GM12892 (cell line): Measurements from ENCODE around the gene KCNJ13.
A peak's percentile ranks its signal among the peaks of the same experiment; 100 is the strongest.

Experiments used
- DNase-seq: peaks from one replicate; pipeline ENCODE4 v3.0.0; 2011; ENCODE audit not compliant: insufficient read length
- FAIRE-seq: peaks from 2 replicates; lab custom pipeline; 2011; peaks lifted over from hg19 to GRCh38; lab: Jason Lieb, UNC
- POLR2A ChIP-seq: IDR thresholded peaks from 2 replicates; pipeline ENCODE4 v1.6.1; 2011; ENCODE audit warnings: low read depth, low read length, control low read depth
- POLR2AphosphoS5 ChIP-seq: IDR thresholded peaks from 2 replicates; pipeline ENCODE4 v1.6.1; 2011; ENCODE audit warnings: low read depth, low read length, control low read depth
- TAF1 ChIP-seq: IDR thresholded peaks from 2 replicates; pipeline ENCODE4 v1.6.1; 2011; ENCODE audit warnings: low read depth, mild to moderate bottlenecking, control low read depth, low read length, borderline replicate concordance

The KCNJ13 gene

DNA sequence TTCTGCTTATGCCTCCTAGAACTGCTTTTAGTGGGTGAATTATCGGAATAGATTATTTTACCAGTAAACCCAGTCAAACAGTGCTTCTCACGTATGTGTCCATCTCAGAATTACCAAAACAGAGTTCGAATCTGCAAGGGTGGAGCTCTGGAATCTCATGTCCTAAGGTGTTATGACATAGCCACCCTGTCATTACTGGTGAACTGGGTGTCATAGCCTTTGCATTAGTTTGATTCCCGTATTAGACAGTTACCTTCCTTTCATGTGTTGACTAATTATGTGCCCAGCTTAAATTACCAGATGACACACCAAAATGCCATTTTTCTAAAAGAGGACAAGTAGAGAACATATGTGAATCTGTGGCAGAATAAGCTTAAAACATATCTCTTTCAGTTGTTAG, 15.2 kb upstream of the KCNJ13 start:
- TF ChIP-seq TAF1 (no peak), POLR2A (no peak)
- FAIRE-seq, result no peak
- no peak for DNase-seq

GRCh38 chr2:232789082-232789481, 12.7 kb upstream of the KCNJ13 start:
- FAIRE-seq (no peak), DNase-seq (no peak)
- no peak for TF ChIP-seq TAF1
- no peak for TF ChIP-seq POLR2A
- TF ChIP-seq POLR2AphosphoS5, result no peak

- no peak for FAIRE-seq
- DNase-seq, result no peak
- no peak for TF ChIP-seq POLR2A
- no peak for TF ChIP-seq POLR2AphosphoS5
- no peak for TF ChIP-seq TAF1
Observed at GRCh38 chr2:232787806-232788205, 11.4 kb upstream of the KCNJ13 start.

GRCh38 chr2:232783278-232783677, 6.9 kb upstream of the KCNJ13 start:
- no peak for TF ChIP-seq TAF1
- TF ChIP-seq POLR2A, result no peak
- TF ChIP-seq POLR2AphosphoS5, result no peak
- FAIRE-seq, result no peak
- DNase-seq, result no peak

GRCh38 chr2:232781765-232782164, 5.4 kb upstream of the KCNJ13 start:
- no peak for TF ChIP-seq POLR2AphosphoS5
- TF ChIP-seq POLR2A, result no peak
- TF ChIP-seq TAF1, result no peak
- DNase-seq, result no peak
- FAIRE-seq, result peak; percentile 87

DNA sequence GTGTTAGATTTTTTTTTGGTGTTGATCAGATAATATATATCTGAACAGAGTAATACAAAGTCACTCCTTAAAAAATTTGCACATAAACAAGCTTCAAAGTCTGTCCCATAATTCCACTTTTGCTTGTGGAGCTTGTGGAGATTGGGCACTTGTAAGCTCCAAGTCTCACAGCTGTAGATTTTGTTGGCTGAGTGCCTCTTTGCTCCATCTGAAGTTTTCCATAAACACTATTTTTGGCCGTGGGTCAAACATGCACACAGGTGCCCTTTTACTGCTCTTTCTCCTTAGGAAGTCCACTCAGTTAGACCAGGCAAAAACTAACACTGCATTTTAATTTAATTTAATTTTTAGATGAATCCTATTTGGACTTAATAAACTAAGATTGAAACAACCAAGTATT, 3.6 kb upstream of the KCNJ13 start:
- FAIRE-seq, result no peak
- TF ChIP-seq POLR2AphosphoS5 (no peak), POLR2A (no peak), TAF1 (no peak)
- DNase-seq, result no peak

DNA sequence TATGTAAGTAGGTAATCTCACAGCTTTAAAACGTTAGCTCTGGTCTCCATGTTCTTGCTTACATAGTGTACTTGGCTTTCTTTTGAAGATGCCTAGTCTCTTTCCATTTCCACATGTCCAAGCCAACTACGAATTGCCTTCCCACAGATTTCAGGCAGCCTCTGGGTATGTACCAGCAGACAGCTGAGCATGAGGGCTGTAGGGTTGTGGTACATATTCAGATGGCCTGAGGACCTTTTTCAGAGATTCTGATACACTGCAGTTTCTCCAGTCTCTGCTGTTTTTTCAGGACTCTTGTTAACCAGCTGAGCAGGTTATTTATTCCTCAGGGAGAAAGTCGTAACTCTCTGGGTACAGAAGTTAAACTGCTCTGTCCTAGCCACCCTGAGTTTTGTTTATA, 3.1 kb upstream of the KCNJ13 start:
- DNase-seq (no peak), FAIRE-seq (no peak)
- TF ChIP-seq POLR2A, result no peak
- no peak for TF ChIP-seq TAF1
- no peak for TF ChIP-seq POLR2AphosphoS5

GRCh38 chr2:232777276-232777675, 911 bp upstream of the KCNJ13 start:
- FAIRE-seq, result no peak
- DNase-seq, result no peak
- TF ChIP-seq POLR2AphosphoS5 (no peak), TAF1 (no peak), POLR2A (no peak)

- FAIRE-seq, result no peak
- TF ChIP-seq POLR2AphosphoS5, result no peak
- no peak for TF ChIP-seq TAF1
- DNase-seq, result no peak
Observed at GRCh38 chr2:232773815-232774214, 2.5 kb downstream of the KCNJ13 start.

- peak; percentile 84 for FAIRE-seq
- no peak for DNase-seq
- no peak for TF ChIP-seq TAF1
- TF ChIP-seq POLR2A, result no peak
- TF ChIP-seq POLR2AphosphoS5, result no peak
Observed at GRCh38 chr2:232772531-232772930, 3.8 kb downstream of the KCNJ13 start.

GRCh38 chr2:232771870-232772269, 4.5 kb downstream of the KCNJ13 start:
- FAIRE-seq, result no peak
- no peak for DNase-seq
- TF ChIP-seq POLR2AphosphoS5, result no peak

DNA sequence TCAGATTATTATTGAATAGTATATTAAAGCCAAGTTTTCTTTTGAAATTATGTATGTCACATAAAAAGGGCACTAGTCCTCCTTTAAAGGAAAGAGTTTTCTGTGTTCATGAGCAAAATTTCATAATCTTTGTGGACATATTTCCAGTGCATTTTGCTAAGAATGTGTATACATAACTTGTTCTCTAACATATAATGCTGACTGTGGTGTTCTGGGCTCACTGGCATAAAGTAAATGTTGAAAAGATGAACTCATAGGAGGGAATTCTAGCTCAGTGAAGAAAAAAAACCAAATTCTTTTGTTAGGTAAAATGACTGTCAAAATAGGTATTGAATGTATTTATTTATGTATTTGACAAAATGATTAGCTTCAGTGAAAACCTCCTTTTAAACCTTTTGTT, 6.2 kb downstream of the KCNJ13 start:
- no peak for TF ChIP-seq POLR2AphosphoS5
- TF ChIP-seq TAF1, result no peak
- TF ChIP-seq POLR2A, result no peak
- DNase-seq (no peak), FAIRE-seq (no peak)

- FAIRE-seq (no peak), DNase-seq (no peak)
- TF ChIP-seq POLR2AphosphoS5 (no peak), TAF1 (no peak), POLR2A (no peak)
Observed at GRCh38 chr2:232767866-232768265, 8.5 kb downstream of the KCNJ13 start.
